ENCODE results near the gene HSPA12B.

HSPA12B gene

DNA sequence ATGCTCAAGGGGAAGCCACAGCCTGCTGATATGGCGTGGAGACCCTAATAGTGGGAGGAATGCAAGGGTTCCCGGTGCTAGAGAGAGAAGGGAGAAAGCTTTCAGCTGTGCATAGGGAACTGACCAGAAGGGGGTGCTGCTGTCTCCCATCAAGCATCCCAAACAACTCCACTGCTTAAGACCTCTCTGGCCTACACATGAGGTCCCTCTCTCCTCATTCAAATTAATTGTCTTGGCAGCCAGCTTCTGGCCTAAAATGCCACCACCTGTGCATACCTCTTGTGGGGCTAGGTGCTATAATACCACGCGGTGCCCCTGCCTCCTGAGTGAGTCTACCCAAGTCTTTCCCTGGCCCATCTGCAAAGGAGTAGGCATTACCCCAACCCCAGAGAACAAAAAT lies 20.6 kb downstream of the HSPA12B start:
- DNase-seq (ENCODE audit: low read depth): peak; percentile 86
- H3K4me3 ChIP-seq (replicated peaks; ENCODE audit: low read depth, low read length): no peak overlapping the region

DNA sequence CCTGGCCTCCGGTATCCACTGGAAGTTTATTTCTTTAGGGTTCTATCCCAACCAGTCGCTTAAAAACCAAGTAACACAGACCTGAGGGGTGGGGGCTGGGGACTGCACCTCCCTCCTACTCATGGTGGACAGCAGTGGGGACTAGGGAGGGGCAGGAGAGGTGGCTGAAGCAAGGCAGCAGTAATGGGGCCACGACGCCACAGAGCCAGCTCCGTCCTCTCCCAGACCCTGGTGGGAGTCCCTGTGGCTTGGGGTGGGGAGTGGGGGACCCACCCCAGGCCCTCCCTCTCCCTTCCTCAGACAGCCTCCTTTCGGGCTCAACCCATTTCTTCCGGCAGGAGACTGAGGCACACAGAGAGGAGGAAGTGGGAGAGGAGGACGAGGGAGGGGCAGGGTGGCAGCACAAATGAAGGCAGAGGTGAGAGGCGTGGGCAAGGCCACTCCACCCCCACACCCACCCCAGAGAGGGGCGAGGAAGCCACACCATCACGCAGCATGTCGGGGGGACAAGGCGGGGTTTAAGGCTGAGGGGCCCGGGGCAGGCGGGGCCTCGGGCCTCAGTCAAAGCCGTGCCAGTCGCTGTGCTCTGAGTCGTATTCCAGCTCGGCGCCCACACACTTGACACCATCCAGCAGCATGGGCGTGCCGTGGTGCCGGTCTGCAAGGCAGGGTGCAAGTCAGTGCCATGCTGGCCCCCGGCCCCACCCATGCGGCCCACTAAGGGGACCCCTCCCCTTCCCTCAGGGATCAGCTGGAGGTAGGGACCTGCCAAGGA lies 21.2 kb downstream of the HSPA12B start:
- TF ChIP-seq, protein P1, sequence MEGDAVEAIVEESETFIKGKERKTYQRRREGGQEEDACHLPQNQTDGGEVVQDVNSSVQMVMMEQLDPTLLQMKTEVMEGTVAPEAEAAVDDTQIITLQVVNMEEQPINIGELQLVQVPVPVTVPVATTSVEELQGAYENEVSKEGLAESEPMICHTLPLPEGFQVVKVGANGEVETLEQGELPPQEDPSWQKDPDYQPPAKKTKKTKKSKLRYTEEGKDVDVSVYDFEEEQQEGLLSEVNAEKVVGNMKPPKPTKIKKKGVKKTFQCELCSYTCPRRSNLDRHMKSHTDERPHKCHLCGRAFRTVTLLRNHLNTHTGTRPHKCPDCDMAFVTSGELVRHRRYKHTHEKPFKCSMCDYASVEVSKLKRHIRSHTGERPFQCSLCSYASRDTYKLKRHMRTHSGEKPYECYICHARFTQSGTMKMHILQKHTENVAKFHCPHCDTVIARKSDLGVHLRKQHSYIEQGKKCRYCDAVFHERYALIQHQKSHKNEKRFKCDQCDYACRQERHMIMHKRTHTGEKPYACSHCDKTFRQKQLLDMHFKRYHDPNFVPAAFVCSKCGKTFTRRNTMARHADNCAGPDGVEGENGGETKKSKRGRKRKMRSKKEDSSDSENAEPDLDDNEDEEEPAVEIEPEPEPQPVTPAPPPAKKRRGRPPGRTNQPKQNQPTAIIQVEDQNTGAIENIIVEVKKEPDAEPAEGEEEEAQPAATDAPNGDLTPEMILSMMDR (IDR thresholded peaks at IDR 0.05; ENCODE audit: low read length, missing control alignments): no peak
- no peak overlapping the region for H3K4me3 ChIP-seq (replicated peaks; ENCODE audit: low read depth, low read length)
- no peak for DNase-seq (ENCODE audit: low read depth)

More for the DNA sequence above, 20.6 kb downstream of the HSPA12B start:
- TF ChIP-seq, protein P1 (IDR thresholded peaks at IDR 0.05; ENCODE audit: low read length, missing control alignments): peak; percentile 94

DNA sequence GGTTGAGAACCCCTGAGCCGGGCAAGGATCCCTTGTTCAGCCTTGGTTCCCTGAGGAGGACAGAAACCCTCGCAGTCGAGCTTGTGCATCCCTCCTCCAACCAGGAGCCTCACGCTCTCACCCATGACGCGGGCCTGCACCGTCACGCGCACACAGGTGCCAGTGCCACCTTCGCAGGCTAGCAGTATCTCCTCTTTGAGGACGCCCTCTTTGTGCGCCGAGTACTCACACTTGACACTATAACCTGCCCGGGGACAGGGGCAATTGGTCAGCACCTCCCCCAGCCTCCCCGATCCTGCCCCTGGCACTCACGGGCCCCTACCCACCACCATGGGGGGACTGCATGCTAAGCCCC lies 21.8 kb downstream of the HSPA12B start:
- DNase-seq (ENCODE audit: low read depth): no peak
- TF ChIP-seq, protein P1 (IDR thresholded peaks at IDR 0.05; ENCODE audit: low read length, missing control alignments): no peak
- H3K4me3 ChIP-seq (replicated peaks; ENCODE audit: low read depth, low read length): no peak overlapping the region

DNA sequence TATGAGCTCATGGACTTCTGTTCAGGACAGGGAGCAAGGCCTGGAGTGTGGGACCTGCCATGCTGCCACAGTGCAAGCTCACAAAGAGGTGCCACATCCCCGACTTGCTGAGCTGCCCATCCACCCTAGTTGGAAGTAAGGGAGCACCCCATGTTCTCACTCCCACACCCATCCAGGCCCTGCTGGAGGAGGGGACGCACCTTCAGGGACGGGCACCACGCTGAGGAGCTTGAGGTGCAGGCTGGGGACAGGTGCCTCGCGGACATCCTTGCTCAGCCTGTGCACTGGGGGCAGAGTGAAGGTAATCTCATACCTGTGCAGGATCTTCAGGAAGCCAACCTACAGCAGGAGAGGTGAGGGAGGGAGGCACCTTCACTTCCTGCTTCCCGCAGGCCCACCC lies 22.8 kb downstream of the HSPA12B start:
- no peak overlapping the region for H3K4me3 ChIP-seq (replicated peaks; ENCODE audit: low read depth, low read length)
- TF ChIP-seq, protein P1 (IDR thresholded peaks at IDR 0.05; ENCODE audit: low read length, missing control alignments): no peak
- DNase-seq (ENCODE audit: low read depth): no peak

DNA sequence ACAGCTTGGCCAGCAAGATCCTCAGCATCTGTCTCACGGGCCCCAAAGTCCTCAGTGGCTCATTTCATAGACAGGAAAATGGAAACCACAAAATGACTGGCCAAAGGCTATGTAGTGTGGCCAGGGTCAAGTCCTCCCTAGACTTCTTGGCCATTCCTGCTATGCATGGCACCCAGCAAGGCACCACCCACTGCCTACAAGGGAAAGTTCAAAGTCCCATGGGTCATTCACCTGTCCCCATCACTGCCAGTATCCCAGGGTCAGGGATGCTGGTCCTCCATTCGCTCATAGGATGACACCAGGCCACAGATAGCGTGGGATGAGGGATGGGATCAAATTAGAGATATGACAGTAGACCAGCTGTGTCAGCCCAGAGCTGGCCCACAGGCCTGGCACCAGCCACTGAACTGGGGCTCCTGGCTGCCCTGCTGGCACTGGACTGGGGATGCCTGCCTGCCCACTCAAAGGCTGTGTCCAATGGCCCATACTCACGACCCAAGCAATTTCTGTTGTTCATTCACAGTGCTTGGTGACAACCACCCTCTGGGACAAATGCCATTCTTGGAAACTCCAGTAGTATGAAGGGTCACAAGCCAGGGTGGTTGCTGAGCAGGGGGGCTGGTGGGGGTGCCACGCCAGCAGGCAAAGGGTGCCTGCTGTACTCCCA lies 23.5 kb downstream of the HSPA12B start:
- TF ChIP-seq, protein P1 (IDR thresholded peaks at IDR 0.05; ENCODE audit: low read length, missing control alignments): no peak
- H3K4me3 ChIP-seq (replicated peaks; ENCODE audit: low read depth, low read length): no peak overlapping the region
- DNase-seq (ENCODE audit: low read depth): no peak

DNA sequence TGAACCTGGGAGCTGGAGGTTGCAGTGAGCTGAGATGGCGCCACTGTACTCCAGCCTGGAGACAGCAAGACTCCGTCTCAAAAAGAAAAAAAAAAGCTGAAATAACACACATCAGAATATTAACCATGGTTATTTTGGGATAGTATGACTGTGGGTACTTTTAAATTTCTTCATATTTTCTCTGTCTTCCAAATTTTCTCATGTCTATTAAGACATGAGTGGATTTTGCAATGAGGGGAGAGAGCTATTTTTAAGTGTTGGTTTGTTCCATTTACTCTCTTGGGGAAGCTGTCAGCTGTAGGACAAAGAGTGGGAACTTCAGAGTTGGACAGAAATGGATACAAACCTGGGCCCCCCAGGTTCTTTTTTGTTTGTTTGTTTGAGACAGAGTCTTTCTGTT lies 24.8 kb downstream of the HSPA12B start:
- no peak for DNase-seq (ENCODE audit: low read depth)
- no peak overlapping the region for H3K4me3 ChIP-seq (replicated peaks; ENCODE audit: low read depth, low read length)
- TF ChIP-seq, protein P1 (IDR thresholded peaks at IDR 0.05; ENCODE audit: low read length, missing control alignments): no peak
